ENCODE measurements around the gene MT1F.
"Not testable (repeated sequence)": the region's sequence is repeated elsewhere in the genome, so short reads cannot be mapped to it uniquely, and the experiment has no call there.

Gene MT1F

DNA sequence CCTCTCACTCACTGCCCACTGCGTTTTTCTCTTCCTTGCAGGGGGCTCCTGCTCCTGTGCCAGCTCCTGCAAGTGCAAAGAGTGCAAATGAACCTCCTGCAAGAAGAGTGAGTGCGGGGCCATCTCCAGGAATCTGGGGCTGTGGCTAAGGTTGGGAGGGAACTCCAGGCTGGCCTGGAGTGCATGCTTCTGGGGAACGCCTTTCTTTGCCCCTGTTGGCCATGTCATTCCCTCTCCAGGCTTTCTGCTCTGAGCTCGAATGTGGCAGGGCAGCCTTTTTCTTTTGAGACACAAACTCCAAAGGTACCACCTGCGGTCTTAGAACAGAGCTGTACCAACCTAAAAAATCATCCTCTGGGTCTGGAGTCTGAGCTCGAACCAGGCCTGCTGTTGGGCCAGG is 39.6 kb upstream of the MT1F start:
- Histone ChIP-seq H4K91ac (ENCODE audit: low read depth, low read length) (no peak overlapping the region), H3K79me1 (ENCODE audit: low read length) (no peaks in the 10 kb centered on the region), H4K12ac (ENCODE audit: low read depth, low read length) (no peak overlapping the region), H3K4me3 (ENCODE audit: low read depth, low read length) (no peak overlapping the region), H3K4me2 (ENCODE audit: low read length) (no peak overlapping the region), H3K27ac (ENCODE audit: low read depth, low read length) (no peak overlapping the region), H2BK5ac (ENCODE audit: low read depth, low read length, poor library complexity) (no peak overlapping the region), H3K9ac (ENCODE audit: low read length) (no peak overlapping the region), H3K4ac (ENCODE audit: low read depth, low read length) (no peak overlapping the region), H3K27me3 (ENCODE audit: insufficient read depth, low read length) (peaks cover 30% of the 10 kb centered on the region), H3K18ac (ENCODE audit: low read length) (no peak overlapping the region), H2AFZ (ENCODE audit: insufficient read depth, low read length, poor library complexity) (no peak overlapping the region), H3K4me1 (ENCODE audit: control insufficient read depth in 1 of 2, insufficient read depth in 2 of 2, low read length in 2 of 2) (peaks cover 0 to 3% of the 10 kb centered on the region in 2 experiments), H3K36me3 (ENCODE audit: control insufficient read depth in 1 of 2, insufficient read depth in 2 of 2, low read length in 2 of 2) (no peaks in the 10 kb centered on the region), H3K23ac (ENCODE audit: low read length) (no peak overlapping the region), H3K79me2 (ENCODE audit: control insufficient read depth, insufficient read depth, low read length, poor library complexity) (no peaks in the 10 kb centered on the region), H4K8ac (ENCODE audit: low read depth, low read length) (no peak overlapping the region), H2BK120ac (ENCODE audit: insufficient read depth, low read length, poor library complexity) (no peak overlapping the region), H2AK5ac (ENCODE audit: low read length) (no peak overlapping the region), H3K9me3 (ENCODE audit: insufficient read depth, low read depth, low read length) (peaks cover 6% of the 10 kb centered on the region), H3K14ac (ENCODE audit: low read length) (no peak overlapping the region), H2BK12ac (ENCODE audit: low read length) (no peak overlapping the region)
- DNase-seq: no peak
- WGBS (ENCODE audit: extremely low coverage, insufficient coverage, insufficient read length): no CpG with 5 or more reads among the region's 6 CpGs

DNA sequence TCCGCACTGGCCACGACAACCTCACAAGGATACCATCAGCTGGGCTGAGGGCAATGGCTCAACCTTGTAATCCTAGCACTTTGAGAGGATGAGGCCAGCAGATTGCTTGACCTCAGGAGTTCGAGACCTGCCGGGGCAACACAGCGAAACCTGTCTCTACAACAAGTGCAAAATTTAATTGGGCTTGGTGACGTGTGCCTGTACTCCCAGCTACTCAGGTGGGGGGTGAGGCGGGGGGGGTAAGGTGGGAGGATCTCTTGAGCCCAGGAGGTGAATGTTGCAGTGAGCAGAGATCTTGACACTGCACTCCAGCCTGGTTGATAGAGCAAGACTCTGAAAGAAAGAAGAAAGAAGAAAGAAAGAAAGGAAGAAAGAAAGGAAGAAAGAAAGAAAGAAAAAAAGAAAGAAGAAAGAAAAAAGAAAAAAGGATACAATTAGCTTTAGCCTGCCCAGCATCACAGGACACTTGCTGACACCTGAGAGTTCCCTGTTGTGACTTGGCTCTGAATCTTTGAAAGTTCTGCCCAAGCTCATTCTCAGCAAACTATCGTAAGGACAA is 37.3 kb upstream of the MT1F start:
- Histone ChIP-seq H4K8ac (ENCODE audit: low read depth, low read length) (no peak overlapping the region), H3K4me3 (ENCODE audit: low read depth, low read length) (no peak overlapping the region), H2BK12ac (ENCODE audit: low read length) (no peak overlapping the region), H3K18ac (ENCODE audit: low read length) (no peak overlapping the region), H3K9ac (ENCODE audit: low read length) (peak overlapping the region; percentile 38), H3K23ac (ENCODE audit: low read length) (no peak overlapping the region), H3K9me3 (ENCODE audit: insufficient read depth, low read depth, low read length) (peaks cover 12% of the 10 kb centered on the region), H2BK120ac (ENCODE audit: insufficient read depth, low read length, poor library complexity) (no peak overlapping the region), H3K14ac (ENCODE audit: low read length) (no peak overlapping the region), H2AK5ac (ENCODE audit: low read length) (no peak overlapping the region), H3K4me1 (ENCODE audit: control insufficient read depth in 1 of 2, insufficient read depth in 2 of 2, low read length in 2 of 2) (peaks cover 4 to 9% of the 10 kb centered on the region in 2 experiments), H3K4ac (ENCODE audit: low read depth, low read length) (no peak overlapping the region), H3K27me3 (ENCODE audit: insufficient read depth, low read length) (peaks cover 37% of the 10 kb centered on the region), H4K91ac (ENCODE audit: low read depth, low read length) (no peak overlapping the region), H3K4me2 (ENCODE audit: low read length) (no peak overlapping the region), H3K27ac (ENCODE audit: low read depth, low read length) (no peak overlapping the region), H2AFZ (ENCODE audit: insufficient read depth, low read length, poor library complexity) (no peak overlapping the region), H2BK5ac (ENCODE audit: low read depth, low read length, poor library complexity) (no peak overlapping the region), H3K79me2 (ENCODE audit: control insufficient read depth, insufficient read depth, low read length, poor library complexity) (no peaks in the 10 kb centered on the region), H3K79me1 (ENCODE audit: low read length) (no peaks in the 10 kb centered on the region), H4K12ac (ENCODE audit: low read depth, low read length) (no peak overlapping the region), H3K36me3 (ENCODE audit: control insufficient read depth in 1 of 2, insufficient read depth in 2 of 2, low read length in 2 of 2) (no peaks in the 10 kb centered on the region)
- no peak for DNase-seq
- no CpG with 5 or more reads among the region's 8 CpGs for WGBS (ENCODE audit: extremely low coverage, insufficient coverage, insufficient read length)

DNA sequence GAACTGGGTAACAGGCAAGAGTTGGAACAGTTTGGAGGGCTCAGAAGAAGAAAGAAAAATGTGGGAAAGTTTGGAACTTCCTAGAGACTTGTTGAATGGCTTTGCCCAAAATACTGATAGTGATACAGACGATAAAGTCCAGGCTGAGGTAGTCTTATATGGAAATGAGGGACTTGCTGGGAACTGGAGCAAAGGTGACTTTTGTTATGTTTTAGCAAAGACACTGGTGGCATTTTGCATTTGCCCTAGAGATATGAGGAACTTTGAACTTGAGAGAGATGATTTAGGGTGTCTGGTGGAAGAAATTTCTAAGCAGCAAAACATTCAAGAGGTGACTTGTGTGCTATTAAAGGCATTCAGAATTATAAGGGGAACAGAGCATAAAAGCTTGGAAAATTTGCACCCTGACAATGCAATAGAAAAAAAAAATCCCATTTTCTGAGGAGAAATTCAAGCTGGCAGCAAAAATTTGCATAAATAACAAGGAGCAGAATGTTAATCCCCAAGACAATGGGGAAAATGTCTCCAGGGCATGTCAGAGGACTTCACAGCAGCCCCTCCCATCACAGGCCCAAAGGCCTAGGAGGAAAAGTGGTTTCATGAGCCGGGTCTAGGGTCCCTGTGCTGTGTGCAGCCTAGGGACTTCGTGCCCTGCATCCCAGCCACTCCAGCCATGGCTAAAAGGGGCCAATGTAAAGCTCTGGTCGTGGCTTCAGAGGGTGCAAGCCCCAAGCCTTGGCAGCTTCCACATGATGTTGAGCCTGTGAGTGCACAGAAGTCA is 35.9 kb upstream of the MT1F start:
- H3K4me1 ChIP-seq (ENCODE audit: control insufficient read depth in 1 of 2, insufficient read depth in 2 of 2, low read length in 2 of 2): peaks cover 9 to 17% of the 10 kb centered on the region in 2 experiments
- H3K18ac ChIP-seq (ENCODE audit: low read length); H2BK5ac ChIP-seq (ENCODE audit: low read depth, low read length, poor library complexity); H3K36me3 ChIP-seq (ENCODE audit: control insufficient read depth in 1 of 2, insufficient read depth in 2 of 2, low read length in 2 of 2); H3K79me1 ChIP-seq (ENCODE audit: low read length); H4K8ac ChIP-seq (ENCODE audit: low read depth, low read length); H2AK5ac ChIP-seq (ENCODE audit: low read length); H2BK12ac ChIP-seq (ENCODE audit: low read length); H3K4me2 ChIP-seq (ENCODE audit: low read length); H3K79me2 ChIP-seq (ENCODE audit: control insufficient read depth, insufficient read depth, low read length, poor library complexity); H3K9ac ChIP-seq (ENCODE audit: low read length); H3K4me3 ChIP-seq (ENCODE audit: low read depth, low read length); H3K23ac ChIP-seq (ENCODE audit: low read length); H2AFZ ChIP-seq (ENCODE audit: insufficient read depth, low read length, poor library complexity); DNase-seq; H3K27ac ChIP-seq (ENCODE audit: low read depth, low read length); H4K91ac ChIP-seq (ENCODE audit: low read depth, low read length); H4K12ac ChIP-seq (ENCODE audit: low read depth, low read length); H2BK120ac ChIP-seq (ENCODE audit: insufficient read depth, low read length, poor library complexity); H3K4ac ChIP-seq (ENCODE audit: low read depth, low read length); H3K14ac ChIP-seq (ENCODE audit: low read length): not testable (repeated sequence)
- peaks cover 41% of the 10 kb centered on the region for H3K27me3 ChIP-seq (ENCODE audit: insufficient read depth, low read length)
- peaks cover 15% of the 10 kb centered on the region for H3K9me3 ChIP-seq (ENCODE audit: insufficient read depth, low read depth, low read length)
- no CpG with 5 or more reads among the region's 4 CpGs for WGBS (ENCODE audit: extremely low coverage, insufficient coverage, insufficient read length)

DNA sequence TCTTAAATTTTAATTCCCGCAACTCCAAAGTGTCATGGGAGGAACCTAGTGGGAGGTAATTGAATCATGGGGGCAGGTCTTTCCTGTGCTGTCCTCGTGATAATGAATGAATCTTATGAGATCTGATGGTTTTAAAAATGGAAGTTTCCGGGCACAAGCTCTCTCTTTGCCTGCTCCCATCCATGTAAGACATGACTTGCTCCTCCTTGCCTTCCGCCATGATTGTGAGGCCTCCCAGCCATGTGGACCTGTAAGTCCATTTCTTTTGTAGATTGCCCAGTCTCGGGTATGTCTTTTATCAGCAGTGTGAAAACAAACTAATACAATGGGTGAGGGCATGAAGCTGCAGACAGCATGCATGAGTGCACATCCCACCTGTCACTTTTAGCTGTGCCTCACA is 34.6 kb upstream of the MT1F start:
- not testable (repeated sequence) for H2AFZ ChIP-seq (ENCODE audit: insufficient read depth, low read length, poor library complexity)

More for the DNA sequence above, 34.6 kb upstream of the MT1F start:
- H2BK5ac ChIP-seq (ENCODE audit: low read depth, low read length, poor library complexity); H3K18ac ChIP-seq (ENCODE audit: low read length); H2BK12ac ChIP-seq (ENCODE audit: low read length); H2AK5ac ChIP-seq (ENCODE audit: low read length); H3K9ac ChIP-seq (ENCODE audit: low read length); H3K23ac ChIP-seq (ENCODE audit: low read length); H4K91ac ChIP-seq (ENCODE audit: low read depth, low read length); H3K79me2 ChIP-seq (ENCODE audit: control insufficient read depth, insufficient read depth, low read length, poor library complexity); H4K12ac ChIP-seq (ENCODE audit: low read depth, low read length); H3K27ac ChIP-seq (ENCODE audit: low read depth, low read length); H3K36me3 ChIP-seq (ENCODE audit: control insufficient read depth in 1 of 2, insufficient read depth in 2 of 2, low read length in 2 of 2); H3K79me1 ChIP-seq (ENCODE audit: low read length); H3K4ac ChIP-seq (ENCODE audit: low read depth, low read length); DNase-seq; H3K4me2 ChIP-seq (ENCODE audit: low read length); H2BK120ac ChIP-seq (ENCODE audit: insufficient read depth, low read length, poor library complexity); H3K4me3 ChIP-seq (ENCODE audit: low read depth, low read length); H4K8ac ChIP-seq (ENCODE audit: low read depth, low read length); H3K14ac ChIP-seq (ENCODE audit: low read length): not testable (repeated sequence)
- H3K4me1 ChIP-seq (ENCODE audit: control insufficient read depth in 1 of 2, insufficient read depth in 2 of 2, low read length in 2 of 2): peaks cover 9 to 13% of the 10 kb centered on the region in 2 experiments
- peaks cover 13% of the 10 kb centered on the region for H3K9me3 ChIP-seq (ENCODE audit: insufficient read depth, low read depth, low read length)
- H3K27me3 ChIP-seq (ENCODE audit: insufficient read depth, low read length): peaks cover 28% of the 10 kb centered on the region
- no CpG with 5 or more reads among the region's 5 CpGs for WGBS (ENCODE audit: extremely low coverage, insufficient coverage, insufficient read length)
